Psoas muscle (tissue), 8 donors: ENCODE data around the gene CNOT4. TPM values are rescaled to one million over a fixed set of nuclear protein-coding genes. Genes with fewer than 3 reads are reported as not detected.
A peak's percentile ranks its signal among the peaks of the same experiment; 100 is the strongest.

Experiments
- ATAC-seq, 4 donors: fragments of 200-7000 bp; cut with Tn5 transposase; one replicate each; pipeline ENCODE4 v1.9.1; 2020; ENCODE audit warnings: moderate library complexity in 3 of 4, mild to moderate bottlenecking in 2 of 4
- DNase-seq, 2 donors: peaks; one replicate each; pipeline ENCODE4 v3.0.0-alpha.2; 2020
- H3K27ac ChIP-seq: fragments of 200-600 bp; one replicate; pipeline ENCODE4 v1.8.0; 2022
- H3K27me3 ChIP-seq, 3 donors: fragments of 200-600 bp in 1 of 3; one replicate each; pipeline versions ENCODE4 v1.6.1 to v1.8.0; 2013 to 2022; ENCODE audit warnings: low read length in 2 of 3, mild to moderate bottlenecking in 2 of 3, moderate library complexity in 1 of 3; ENCODE audit not compliant: insufficient read depth in 3 of 3
- H3K36me3 ChIP-seq, 2 donors: fragments of 200-600 bp in 1 of 2; one replicate each; pipeline versions ENCODE4 v1.6.1 to v1.8.0; 2013 to 2022; ENCODE audit warnings: low read depth in 1 of 2, mild to moderate bottlenecking in 1 of 2, moderate library complexity in 1 of 2; ENCODE audit not compliant: insufficient read depth in 1 of 2
- H3K4me1 ChIP-seq: fragments of 200-600 bp; one replicate; pipeline ENCODE4 v1.8.0; 2022
- H3K4me3 ChIP-seq: fragments of 200-600 bp; one replicate; pipeline ENCODE4 v1.8.0; 2022; ENCODE audit warnings: mild to moderate bottlenecking
- H3K9me3 ChIP-seq: fragments of 200-600 bp; one replicate; pipeline ENCODE4 v1.8.0; 2022
- WGBS, 3 donors: extraction: QIAGEN DNeasy Blood & Tissue Kit; methylation state at CpG; one replicate each; pipeline versions ENCODE4 v1.1.6 to v1.1.7; 2013; 5-methylcytosine and 5-hydroxymethylcytosine counted together
- intact Hi-C, 2 donors: fragments of 100-400 bp; cut with DNase I; formaldehyde crosslinking; loops; one replicate each; pipeline versions ENCODE4 v1.11.0 to v1.14.2; 2022
- polyA plus RNA-seq, 3 donors: library from polyadenylated mRNA; stranded (reverse); fragments of 200-250 nt; gene quantifications; one replicate each; pipeline ENCODE4 v1.2.3, GENCODE V29; 2013
- total RNA-seq, 4 donors: library from RNA; stranded (reverse); fragmentation: NEBNext Ultra II Directional in 2 of 4; extraction: Animal tissue kit (Norgen Biotek cat#: 25700) in 2 of 4; gene quantifications; one replicate each; pipeline versions ENCODE4 v1.2.1 to v1.2.4, GENCODE V29; 2021 to 2023
- TF ChIP-seq, protein P1 (sequence below): fragments of 200-600 bp; IDR thresholded peaks from one replicate; pipeline ENCODE4 v1.8.0; 2022; ENCODE audit warnings: antibody characterized with exemption
- donor health status: healthy with polysubstance abuse.
- donor health status: DM: no; HTN: no; CAD: no; lungs with moderate emphysema.
- donor health status: Bipolar disorder and iron deficiency.
- donor health status: healthy.
- donor health status: DM: yes; HTN: yes; CAD: no.
- donor health status: DM: no; HTN: no; CAD: no.
- donor health status: DM: no; HTN: no; CAD: no.
- donor health status: DM: yes; HTN: yes; CAD: no.

The CNOT4 gene
- total and polyA plus RNA-seq, 7 donors, result 8.3 to 43.7 (median 27.6) TPM

DNA sequence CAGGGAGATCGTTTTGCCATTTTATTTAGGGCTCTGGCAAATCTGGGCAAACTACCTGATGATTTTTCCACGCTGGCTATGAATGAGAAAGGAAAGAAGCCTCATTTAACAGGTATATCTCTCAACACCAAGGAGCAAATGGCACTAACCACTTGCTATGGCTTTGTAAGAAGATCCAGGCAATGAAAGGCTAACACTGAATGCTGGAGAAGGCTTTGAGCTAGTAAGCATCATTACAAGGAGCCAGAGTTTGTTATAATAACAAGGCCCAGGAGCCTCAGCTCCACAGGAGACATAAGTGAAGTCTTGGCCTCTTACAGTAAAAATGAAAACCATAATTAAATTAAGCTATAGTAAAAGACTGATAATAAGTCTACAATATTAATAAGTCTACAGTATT is 123.1 kb downstream of the CNOT4 start:
- DNase-seq (no peak), ATAC-seq (peak in 1 of 4 donors; percentile 62)
- Histone ChIP-seq H3K27ac (no peak overlapping the region), H3K36me3 (no peaks in the 10 kb centered on the region), H3K4me3 (no peak overlapping the region), H3K27me3 (no peaks in the 10 kb centered on the region), H3K9me3 (no peaks in the 10 kb centered on the region), H3K4me1 (peaks cover 14% of the 10 kb centered on the region)
- WGBS, 3 donors, result 44 to 49% (median 47%) methylated on average over 2 of the region's 2 CpGs
- intact Hi-C loops, result no loop called here
- TF ChIP-seq, protein P1, sequence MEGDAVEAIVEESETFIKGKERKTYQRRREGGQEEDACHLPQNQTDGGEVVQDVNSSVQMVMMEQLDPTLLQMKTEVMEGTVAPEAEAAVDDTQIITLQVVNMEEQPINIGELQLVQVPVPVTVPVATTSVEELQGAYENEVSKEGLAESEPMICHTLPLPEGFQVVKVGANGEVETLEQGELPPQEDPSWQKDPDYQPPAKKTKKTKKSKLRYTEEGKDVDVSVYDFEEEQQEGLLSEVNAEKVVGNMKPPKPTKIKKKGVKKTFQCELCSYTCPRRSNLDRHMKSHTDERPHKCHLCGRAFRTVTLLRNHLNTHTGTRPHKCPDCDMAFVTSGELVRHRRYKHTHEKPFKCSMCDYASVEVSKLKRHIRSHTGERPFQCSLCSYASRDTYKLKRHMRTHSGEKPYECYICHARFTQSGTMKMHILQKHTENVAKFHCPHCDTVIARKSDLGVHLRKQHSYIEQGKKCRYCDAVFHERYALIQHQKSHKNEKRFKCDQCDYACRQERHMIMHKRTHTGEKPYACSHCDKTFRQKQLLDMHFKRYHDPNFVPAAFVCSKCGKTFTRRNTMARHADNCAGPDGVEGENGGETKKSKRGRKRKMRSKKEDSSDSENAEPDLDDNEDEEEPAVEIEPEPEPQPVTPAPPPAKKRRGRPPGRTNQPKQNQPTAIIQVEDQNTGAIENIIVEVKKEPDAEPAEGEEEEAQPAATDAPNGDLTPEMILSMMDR, result no peak

GRCh38 chr7:135386181-135386580 is 123.7 kb downstream of the CNOT4 start:
- no peak for DNase-seq
- ATAC-seq, result no peak
- Histone ChIP-seq H3K4me1 (peaks cover 14% of the 10 kb centered on the region), H3K27ac (no peak overlapping the region), H3K27me3 (no peaks in the 10 kb centered on the region), H3K9me3 (no peaks in the 10 kb centered on the region), H3K4me3 (no peak overlapping the region), H3K36me3 (no peaks in the 10 kb centered on the region)
- TF ChIP-seq, protein P1, result no peak
- intact Hi-C loops, result no loop called here

- no peaks in the 10 kb centered on the region for H3K9me3 ChIP-seq
- no peak overlapping the region for H3K4me3 ChIP-seq
- H3K27ac ChIP-seq, result no peak overlapping the region
- TF ChIP-seq, protein P1, result no peak
- H3K4me1 ChIP-seq, result peaks cover 14% of the 10 kb centered on the region
- intact Hi-C loops, result no loop called here
- ATAC-seq, result no peak
- WGBS, 3 donors, result 48 to 62% (median 59%) methylated on average over 3 of the region's 3 CpGs
- no peaks in the 10 kb centered on the region for H3K36me3 ChIP-seq
- peak; percentile 19 to 46 for DNase-seq
- no peaks in the 10 kb centered on the region for H3K27me3 ChIP-seq
Measured at GRCh38 chr7:135385209-135385608, 124.7 kb downstream of the CNOT4 start.

- H3K9me3 ChIP-seq, result no peaks in the 10 kb centered on the region
- no peak for ATAC-seq
- no peaks in the 10 kb centered on the region for H3K27me3 ChIP-seq
- H3K36me3 ChIP-seq, result no peaks in the 10 kb centered on the region
- WGBS, 3 donors, result 54 to 60% (median 55%) methylated on average over 2 of the region's 2 CpGs
- peaks cover 9% of the 10 kb centered on the region for H3K4me1 ChIP-seq
- no peak overlapping the region for H3K4me3 ChIP-seq
- TF ChIP-seq, protein P1, result no peak
- intact Hi-C loops, result no loop called here
- no peak overlapping the region for H3K27ac ChIP-seq
- no peak for DNase-seq
Measured at GRCh38 chr7:135383525-135384175, 126.3 kb downstream of the CNOT4 start.

DNA sequence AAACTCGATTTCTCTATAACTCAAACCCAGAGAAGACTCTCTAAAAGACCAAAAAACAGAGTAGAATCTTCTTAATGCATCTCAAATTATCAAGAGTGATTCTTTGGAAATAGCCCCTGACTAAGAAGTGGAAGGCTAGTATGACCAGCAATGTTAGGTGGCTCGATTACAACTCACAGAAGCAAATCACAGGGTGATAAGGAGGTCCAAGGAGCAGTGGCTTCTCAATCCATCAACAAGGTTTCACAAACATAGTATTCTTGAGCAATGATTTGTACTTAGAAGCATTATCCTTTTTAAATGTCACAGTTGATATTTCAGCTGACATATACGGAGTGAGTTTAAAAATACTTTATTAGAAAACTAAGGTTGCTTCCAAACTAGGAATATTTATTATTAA is 127.7 kb downstream of the CNOT4 start:
- TF ChIP-seq, protein P1, result no peak
- intact Hi-C loops, result no loop called here

More for the DNA sequence above, 127.7 kb downstream of the CNOT4 start:
- DNase-seq (no peak), ATAC-seq (peak in 3 of 4 donors; percentile 68 to 87 (median 83))
- Histone ChIP-seq H3K27ac (no peak overlapping the region), H3K9me3 (no peaks in the 10 kb centered on the region), H3K4me1 (peaks cover 9% of the 10 kb centered on the region), H3K36me3 (no peaks in the 10 kb centered on the region), H3K4me3 (no peak overlapping the region), H3K27me3 (no peaks in the 10 kb centered on the region)
- WGBS, 3 donors, result 69 to 83% (median 70%) methylated on average over 3 of the region's 3 CpGs
